Activated CD4-positive, alpha-beta T cell treated with anti-CD3 and anti-CD28 coated beads, Interleukin-2, amount 50 U/mL, for 24 hours (primary cell): Measurements from ENCODE around the gene TGFBR1.
"Not testable (repeated sequence)": the region's sequence is repeated elsewhere in the genome, so short reads cannot be mapped to it uniquely, and the experiment has no call there.

Experiments
- DNase-seq, 2 donors: peaks; one replicate each; pipeline ENCODE4 v3.0.0-alpha.2; 2020; ENCODE audit warnings: low read depth in 1 of 2, low spot score in 1 of 2

TGFBR1 gene

DNA sequence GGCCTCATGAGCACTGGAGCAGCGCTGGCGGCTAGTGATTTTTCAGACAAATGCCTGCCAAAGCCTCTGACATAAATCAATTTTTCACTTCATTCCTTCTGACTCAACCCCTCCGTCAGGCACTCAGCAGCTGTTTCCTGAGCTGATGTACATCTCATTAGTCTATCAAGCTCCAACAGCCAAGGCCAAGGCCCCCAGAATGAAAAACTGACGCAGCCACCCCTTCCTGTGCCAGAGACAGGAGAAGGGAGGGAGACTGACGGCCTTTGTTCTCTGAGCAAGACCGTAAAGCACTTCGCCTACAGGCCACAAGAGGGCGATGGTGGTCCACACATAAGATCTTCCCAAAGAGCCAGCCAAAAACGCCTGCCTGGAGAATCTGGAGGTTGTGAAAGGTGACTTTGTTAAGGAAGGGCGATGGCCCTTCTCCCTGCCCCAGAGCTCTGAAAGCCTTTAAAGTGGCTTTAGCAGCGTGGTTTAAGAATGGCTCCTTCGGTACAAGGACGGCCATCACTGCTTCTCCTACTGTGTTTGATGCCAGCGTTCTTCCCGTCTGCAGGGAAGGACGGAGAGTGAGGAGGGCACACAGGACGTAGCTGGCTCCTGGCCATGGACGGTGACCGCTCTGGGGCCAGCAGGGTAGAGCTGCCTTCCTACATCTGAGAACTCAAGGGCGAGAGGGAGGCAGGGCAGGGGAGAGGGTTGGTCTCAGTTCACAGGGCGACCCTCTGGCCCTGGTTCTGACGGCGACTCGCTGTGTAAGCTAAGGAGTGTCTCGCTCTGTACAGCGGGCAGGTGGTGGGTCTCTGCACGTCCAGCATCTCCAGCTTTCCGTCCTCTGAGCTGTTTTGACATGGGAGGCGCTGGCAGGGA, 79.8 kb downstream of the TGFBR1 start:
- DNase-seq: peak; percentile 50 to 62

DNA sequence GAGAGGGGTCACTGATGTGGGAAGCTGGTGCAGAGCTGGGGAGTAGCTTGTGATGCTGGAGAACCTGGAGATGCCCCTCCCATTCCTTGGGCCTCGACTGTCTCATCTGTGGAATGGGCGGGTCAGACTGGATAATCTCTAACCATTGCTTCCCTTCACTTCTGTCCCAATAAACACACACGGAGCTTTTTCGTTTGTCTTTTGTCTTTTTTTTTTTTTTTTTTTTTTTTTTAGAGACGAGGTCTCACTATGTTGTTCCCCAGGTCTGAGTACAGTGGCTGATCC, 80.4 kb downstream of the TGFBR1 start:
- DNase-seq: no peak

DNA sequence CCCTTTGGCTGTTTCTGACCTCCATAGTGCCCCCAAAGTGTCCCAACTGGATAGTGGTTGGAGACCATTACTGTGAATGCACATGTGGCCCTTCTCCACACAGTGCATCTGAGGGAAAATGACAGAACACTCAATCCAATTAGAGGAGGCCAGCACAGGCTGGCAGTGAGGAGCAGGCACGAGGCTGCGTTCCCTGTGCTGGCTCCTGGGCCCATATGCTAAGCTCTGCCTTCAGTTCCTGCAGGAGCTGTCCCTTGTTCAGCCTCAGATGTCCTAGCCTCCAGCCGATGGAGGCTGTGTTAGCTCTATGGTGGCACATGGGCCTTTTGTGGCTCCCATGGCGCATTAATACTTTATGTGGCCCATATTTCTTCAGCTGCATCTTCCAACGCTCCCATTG, 81.0 kb downstream of the TGFBR1 start:
- DNase-seq: no peak

DNA sequence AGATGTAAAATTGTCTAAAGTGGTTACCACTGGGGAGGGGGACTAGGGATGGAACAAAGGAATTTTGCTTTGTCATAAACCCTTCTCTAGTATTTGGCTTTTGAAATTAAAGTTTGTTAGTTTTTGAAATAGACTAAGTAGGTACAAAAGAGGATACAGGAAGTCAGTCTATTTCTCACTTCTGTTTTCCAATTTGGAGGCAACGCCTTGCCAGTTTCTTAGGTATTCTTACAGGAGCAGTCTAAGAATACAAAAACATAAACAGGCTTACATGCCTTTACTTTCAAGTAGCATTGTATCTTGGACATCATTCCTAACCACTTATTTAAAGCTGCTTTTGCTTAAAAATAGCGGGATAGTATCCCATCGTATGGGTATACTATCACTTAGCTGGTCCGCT, 82.4 kb downstream of the TGFBR1 start:
- no peak for DNase-seq

DNA sequence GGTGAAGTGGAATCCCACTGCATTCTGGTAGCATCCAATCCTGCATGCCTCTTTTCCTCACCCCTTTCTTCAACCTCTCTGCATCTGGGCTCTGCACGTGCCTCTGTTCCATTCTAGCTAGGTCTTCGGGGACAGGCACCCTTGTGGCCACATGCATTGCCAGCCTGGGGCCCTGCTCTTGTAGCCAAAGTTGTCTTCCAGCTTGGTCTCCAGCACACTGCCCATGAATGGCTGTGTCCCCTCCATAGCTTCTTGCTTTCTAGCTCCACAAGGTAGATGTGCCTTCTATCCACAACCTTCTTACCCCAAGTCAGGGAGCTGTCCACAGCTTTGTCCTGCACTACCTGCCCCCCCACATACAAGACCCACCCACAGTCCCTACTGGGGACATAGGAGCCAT, 84.3 kb downstream of the TGFBR1 start:
- DNase-seq: no peak

DNA sequence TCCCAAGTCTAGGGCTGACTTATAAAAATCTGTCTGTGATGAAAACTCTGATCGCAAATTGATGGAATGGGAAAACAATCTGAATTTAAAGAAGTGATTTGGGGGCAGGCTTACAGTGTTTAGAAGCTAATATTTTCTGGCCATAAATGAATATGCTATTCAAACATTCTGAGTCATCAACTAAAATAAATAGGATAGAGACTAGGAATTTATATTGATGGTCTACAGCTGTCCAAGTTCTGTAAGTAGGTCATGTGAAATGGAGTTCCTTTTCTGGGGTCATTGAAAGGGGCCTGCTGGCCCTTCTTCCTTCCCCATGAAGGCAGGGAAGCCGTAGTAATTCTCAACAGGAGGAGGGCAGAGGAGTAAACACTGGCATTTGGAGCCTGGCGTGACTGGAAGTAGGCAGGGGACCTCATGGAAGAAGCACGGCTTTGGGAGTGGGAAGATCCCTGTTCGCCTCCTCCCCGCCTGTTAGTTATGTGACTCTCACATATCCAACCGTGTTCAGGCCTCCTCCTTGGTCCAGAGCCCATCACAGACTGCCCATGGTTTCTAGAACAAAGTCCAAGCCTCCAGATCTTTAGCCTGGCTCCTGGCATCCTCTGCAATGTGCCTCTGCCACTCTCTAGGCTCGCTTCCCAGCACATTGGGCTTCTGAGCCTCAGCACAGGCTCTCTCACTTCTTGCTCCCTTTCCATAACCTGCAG, 85.1 kb downstream of the TGFBR1 start:
- no peak for DNase-seq

DNA sequence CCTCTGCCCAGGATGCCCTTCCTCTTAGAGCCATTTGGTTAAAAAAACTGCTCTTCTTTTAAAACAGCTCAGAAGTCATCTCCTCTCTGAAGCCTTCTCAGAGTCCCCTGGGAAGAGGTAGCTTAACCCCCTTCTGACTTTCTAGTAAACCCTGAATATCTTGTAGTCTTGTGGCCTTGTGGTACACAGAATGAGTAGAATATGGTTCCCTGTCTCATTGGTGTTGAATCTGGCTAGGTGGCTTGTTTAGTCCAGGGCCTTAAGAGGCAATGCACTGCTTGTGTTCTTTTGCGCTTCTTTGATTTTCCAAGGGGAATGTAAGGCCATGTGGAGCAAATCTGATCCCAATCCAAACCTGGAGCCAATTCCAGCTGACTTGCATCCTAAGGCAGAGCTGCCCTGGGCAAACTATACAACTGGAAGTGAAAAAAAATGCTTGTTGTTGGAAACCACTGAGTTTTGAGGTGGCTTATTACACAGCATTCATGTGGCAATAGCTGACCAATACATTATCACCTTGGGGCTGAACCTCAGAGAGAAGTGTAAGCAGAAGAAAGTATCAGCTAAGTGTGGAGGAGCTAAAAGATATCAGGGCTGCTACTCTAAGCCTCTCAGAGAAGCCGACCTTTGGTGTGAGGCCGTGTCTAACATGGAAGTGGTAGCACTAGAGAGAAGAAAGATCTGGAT, 85.8 kb downstream of the TGFBR1 start:
- DNase-seq: no peak

DNA sequence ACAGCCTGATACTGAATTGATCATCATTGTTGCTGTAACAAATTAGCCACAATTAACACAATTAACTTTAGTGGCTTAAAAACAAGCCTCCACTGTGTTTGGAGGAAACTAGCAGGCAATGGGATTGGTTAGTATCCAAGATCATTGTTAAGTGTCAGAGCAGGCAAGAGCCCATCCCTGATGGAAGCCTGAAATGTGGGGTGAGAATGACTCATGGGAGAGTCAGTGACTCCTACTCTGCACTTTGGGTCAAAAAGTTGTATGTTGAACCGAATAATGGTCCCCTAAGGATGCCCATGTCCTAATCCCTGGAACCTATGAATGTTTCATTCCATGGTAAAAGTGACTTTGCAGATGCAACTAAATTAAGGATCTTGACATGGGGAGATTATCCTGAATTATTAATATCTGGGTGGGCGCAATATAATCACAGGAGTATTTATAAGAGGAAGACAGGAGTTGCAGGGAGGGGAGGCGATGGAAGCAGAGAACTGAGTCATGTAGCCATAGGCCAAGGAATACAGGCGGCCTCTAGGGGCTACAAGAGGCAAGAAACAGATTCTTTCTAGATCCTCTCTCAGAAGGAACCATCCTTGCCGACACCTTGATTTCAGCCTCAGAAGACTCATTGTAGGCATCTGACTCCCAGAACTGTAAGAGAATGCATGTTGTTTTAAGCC, 88.0 kb downstream of the TGFBR1 start:
- DNase-seq: no peak

DNA sequence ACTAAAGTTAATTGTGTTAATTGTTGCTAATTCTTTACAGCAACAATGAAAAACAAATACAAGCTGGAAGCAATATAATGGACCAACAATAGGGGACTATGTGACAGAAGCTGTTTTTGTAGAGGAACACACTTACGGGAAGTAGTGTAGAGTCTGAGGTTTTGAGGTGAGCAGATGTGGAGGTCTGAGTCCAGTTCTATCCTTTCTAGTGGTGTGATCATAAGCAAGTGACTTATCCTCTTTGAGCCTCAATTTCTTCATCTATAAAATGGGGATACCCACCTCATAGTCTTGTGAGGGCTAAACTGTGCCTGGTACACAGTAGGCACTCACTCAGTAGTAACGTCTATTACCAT, 88.5 kb downstream of the TGFBR1 start:
- DNase-seq: no peak

DNA sequence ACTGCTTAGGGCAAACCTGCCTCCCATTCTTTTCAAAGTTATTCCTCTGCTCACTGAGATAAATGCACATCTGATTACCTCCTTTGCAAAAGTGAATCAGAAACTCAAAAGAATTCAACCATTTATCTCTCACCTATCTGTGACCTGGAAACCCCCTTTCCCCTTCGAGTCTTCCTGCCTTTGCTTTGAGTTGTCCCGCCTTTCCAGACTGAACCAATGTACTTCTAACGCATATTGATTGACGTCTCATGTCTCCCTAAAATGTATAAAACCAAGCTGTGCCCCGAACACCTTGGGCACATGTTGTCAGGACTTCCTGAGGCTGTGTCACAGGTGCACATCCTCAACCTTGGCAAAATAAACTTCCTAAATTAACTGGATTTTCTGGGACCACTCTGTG, 91.6 kb downstream of the TGFBR1 start:
- DNase-seq: not testable (repeated sequence)

DNA sequence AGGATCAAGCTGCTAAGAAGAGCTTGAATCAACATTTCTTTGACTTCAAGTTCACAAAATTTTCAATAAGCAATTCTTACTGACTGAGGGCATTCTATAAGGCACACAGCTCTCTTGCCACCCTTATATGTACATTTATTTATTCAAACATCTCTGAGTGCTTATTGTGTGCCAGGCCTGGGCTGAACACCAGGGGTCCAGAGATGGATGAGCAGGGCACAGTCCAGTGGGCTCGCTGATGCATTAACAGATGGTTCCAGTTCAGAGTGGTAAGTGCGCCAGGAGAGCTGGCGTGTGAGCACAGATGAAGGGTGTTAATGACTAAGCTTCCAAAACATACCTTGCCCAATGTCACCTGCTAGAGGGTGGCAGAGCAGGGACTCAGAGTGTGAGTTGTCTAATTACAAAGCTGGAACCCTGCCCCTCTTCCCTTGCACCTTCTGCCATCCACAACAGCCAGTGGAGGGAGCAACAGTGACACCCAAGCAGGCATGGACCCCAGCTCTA, 92.3 kb downstream of the TGFBR1 start:
- DNase-seq: no peak

DNA sequence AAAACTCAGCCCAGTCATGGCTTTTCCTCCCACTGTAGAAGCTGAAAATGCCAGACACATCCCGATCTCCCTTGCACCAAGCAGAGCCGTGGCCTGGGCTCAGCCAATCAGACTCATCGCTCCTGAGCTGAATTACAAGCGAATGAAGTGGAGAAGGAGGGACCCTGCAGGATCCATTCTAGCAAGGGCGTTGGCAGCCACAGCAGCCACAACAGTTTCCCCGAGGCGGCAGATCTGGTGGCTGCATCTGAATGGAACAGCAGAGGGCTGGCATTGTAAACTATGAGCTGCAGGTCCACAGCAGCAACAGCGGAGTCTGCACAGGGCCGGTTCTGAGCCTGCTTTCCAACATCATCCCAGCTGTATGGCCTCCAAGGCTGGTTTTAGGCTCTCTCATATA, 93.1 kb downstream of the TGFBR1 start:
- DNase-seq: no peak

DNA sequence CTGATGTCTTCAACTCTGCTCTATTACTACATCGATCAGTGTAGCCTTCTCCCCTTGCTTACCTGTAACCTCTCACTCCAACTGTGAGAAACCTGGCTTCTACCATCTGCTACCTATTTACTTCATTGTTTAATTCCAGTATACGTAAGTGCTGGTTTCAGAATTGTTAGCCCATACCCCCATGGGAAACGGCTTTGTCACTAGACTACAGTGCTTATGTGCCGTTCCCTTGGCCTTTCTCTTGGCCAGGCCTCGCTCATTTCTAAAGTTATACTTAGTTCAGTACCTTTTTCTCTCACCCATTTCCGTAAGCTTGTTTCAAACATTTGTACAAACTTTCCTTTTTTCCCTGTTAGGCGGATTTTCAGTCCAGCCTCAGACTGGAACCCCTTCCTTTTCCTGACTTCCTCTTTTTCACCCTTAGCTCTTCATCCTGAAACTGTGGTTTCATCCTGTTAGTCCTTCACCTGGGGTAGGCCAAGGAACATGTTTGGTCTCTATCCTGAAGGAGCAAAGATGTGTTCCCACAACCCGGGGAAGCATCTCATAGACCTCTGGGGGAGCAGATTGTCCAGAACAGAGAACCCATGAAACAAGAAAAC, 95.1 kb downstream of the TGFBR1 start:
- DNase-seq: no peak

DNA sequence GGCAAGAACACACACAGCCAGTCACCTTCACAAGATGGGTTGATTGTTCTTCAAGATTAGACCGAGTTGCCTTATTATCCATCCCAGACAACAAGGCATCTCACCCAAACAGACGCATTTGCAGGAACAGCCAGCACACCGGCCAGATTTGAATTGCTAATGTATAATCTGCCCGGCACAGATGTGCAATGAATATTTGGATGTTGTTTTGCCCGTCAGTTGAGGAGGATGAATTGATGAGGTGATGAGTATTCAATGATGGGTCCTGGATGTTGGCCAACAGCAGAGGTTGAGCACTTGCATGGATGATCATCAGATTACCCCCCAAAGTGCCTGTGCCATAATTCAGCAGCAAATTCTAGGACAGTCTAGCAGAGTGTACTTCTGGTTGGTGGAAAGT, 96.7 kb downstream of the TGFBR1 start:
- DNase-seq: no peak
